ENCODE results near the gene FHOD1. TPM values are rescaled to one million over a fixed set of nuclear protein-coding genes. Genes with fewer than 3 reads are reported as not detected.

FHOD1 gene
- total and polyA plus RNA-seq, 2 donors (not counting 1 experiment from before 2014, with no cell fraction given), result 46.3 to 46.9 TPM

GRCh38 chr16:67291461-67291860 is 44.2 kb upstream of the FHOD1 start:
- Histone ChIP-seq H3K79me2 (ENCODE audit: control insufficient read depth, insufficient read depth, low read length) (no peaks in the 10 kb centered on the region), H3K27ac (ENCODE audit: low read length in 2 of 2) (no peak overlapping the region), H3K9ac (ENCODE audit: low read length) (no peak overlapping the region), H3K27me3 (replicated peaks in 1 of 4; ENCODE audit: control extremely low read depth in 1 of 4, control insufficient read depth in 3 of 4, insufficient read depth in 4 of 4, low read length in 3 of 4) (no peaks in the 10 kb centered on the region), H4K20me1 (ENCODE audit: control insufficient read depth, insufficient read depth, low read length, poor library complexity, severe bottlenecking) (no peaks in the 10 kb centered on the region), H3K36me3 (replicated peaks in 1 of 2; ENCODE audit: control extremely low read depth in 1 of 2, control insufficient read depth in 1 of 2, extremely low read depth in 1 of 2, insufficient read depth in 2 of 2, low read length in 1 of 2) (no peaks in the 10 kb centered on the region), H3K4me2 (replicated peaks; ENCODE audit: low read depth, low read length, poor library complexity, severe bottlenecking) (no peak overlapping the region), H3K4me1 (ENCODE audit: control insufficient read depth in 2 of 2, insufficient read depth in 2 of 2, low read length in 2 of 2) (no peaks in the 10 kb centered on the region), H3K4me3 (ENCODE audit: control extremely low read depth in 1 of 5, extremely low read depth in 1 of 5, insufficient read depth in 1 of 5, low read depth in 2 of 5, low read length in 4 of 5) (no peak overlapping the region), H3K9me3 (ENCODE audit: control extremely low read depth in 1 of 3, control insufficient read depth in 2 of 3, insufficient read depth in 1 of 3, low read length in 2 of 3) (no peaks in the 10 kb centered on the region), H2AFZ (ENCODE audit: insufficient read depth, low read depth, low read length, poor library complexity, severe bottlenecking) (no peak overlapping the region)
- ChIA-PET POLR2A (interaction anchor here (0.6 kb wide), 1 partner anchor 194 kb away, joined by 5 read pairs; no protein-coding TSS in a partner anchor), CTCF (interaction anchor here (1.5 kb wide), 1 partner anchor 11 kb away, joined by 3 read pairs; no protein-coding TSS in a partner anchor)
- 90% methylated on average over 5 of the region's 7 CpGs for WGBS (ENCODE audit: insufficient coverage)
- Mint-ChIP-seq H3K27ac (no peak overlapping the region), H3K27me3 (no peaks in the 10 kb centered on the region), H3K9me3 (ENCODE audit: insufficient read depth) (no peaks in the 10 kb centered on the region), H3K4me3 (no peak overlapping the region), H3K4me1 (no peaks in the 10 kb centered on the region)
- ATAC-seq (ENCODE audit: low read depth) (no peak), DNase-seq (no peak)
- TF ChIP-seq EZH2 (IDR thresholded peaks at IDR 0.05; ENCODE audit: borderline replicate concordance, insufficient read depth, low read depth, low read length, poor library complexity, severe bottlenecking), result no peak
- no peak for TF ChIP-seq CTCF (IDR thresholded peaks at IDR 0.05)
- intact Hi-C loops (cut with micrococcal nuclease), result no loop called here

DNA sequence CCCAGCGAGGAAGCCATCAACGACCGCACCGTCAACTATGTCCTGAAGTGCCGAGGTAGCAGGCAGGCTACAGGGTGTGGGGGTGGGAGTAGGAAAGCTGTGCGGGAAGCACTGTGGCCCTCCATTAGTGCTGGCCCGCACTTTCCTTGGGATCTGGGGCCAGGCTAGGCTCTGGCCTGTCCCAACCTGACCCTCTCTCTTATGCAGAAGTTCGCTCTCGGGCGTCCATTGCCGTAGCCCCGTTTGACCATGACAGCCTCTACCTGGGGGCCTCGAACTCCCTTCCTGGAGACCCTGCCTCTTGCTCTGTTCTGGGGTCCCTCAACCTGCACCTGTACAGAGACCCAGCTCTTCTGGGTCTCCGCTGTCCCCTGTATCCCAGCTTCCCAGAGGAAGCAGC is 40.7 kb upstream of the FHOD1 start:
- no peak overlapping the region for H3K27ac Mint-ChIP-seq
- no peak for TF ChIP-seq CTCF (IDR thresholded peaks at IDR 0.05)
- no peak for TF ChIP-seq EZH2 (IDR thresholded peaks at IDR 0.05; ENCODE audit: borderline replicate concordance, insufficient read depth, low read depth, low read length, poor library complexity, severe bottlenecking)
- 92% methylated on average over 14 of the region's 14 CpGs for WGBS (ENCODE audit: insufficient coverage)

More for the DNA sequence above, 40.7 kb upstream of the FHOD1 start:
- Histone ChIP-seq H2AFZ (ENCODE audit: insufficient read depth, low read depth, low read length, poor library complexity, severe bottlenecking) (no peak overlapping the region), H3K79me2 (ENCODE audit: control insufficient read depth, insufficient read depth, low read length) (no peaks in the 10 kb centered on the region), H3K36me3 (replicated peaks in 1 of 2; ENCODE audit: control extremely low read depth in 1 of 2, control insufficient read depth in 1 of 2, extremely low read depth in 1 of 2, insufficient read depth in 2 of 2, low read length in 1 of 2) (no peaks in the 10 kb centered on the region), H3K4me1 (ENCODE audit: control insufficient read depth in 2 of 2, insufficient read depth in 2 of 2, low read length in 2 of 2) (no peaks in the 10 kb centered on the region), H3K4me2 (replicated peaks; ENCODE audit: low read depth, low read length, poor library complexity, severe bottlenecking) (no peak overlapping the region), H3K27ac (ENCODE audit: low read length in 2 of 2) (no peak overlapping the region), H3K9me3 (ENCODE audit: control extremely low read depth in 1 of 3, control insufficient read depth in 2 of 3, insufficient read depth in 1 of 3, low read length in 2 of 3) (no peaks in the 10 kb centered on the region), H4K20me1 (ENCODE audit: control insufficient read depth, insufficient read depth, low read length, poor library complexity, severe bottlenecking) (no peaks in the 10 kb centered on the region), H3K27me3 (replicated peaks in 1 of 4; ENCODE audit: control extremely low read depth in 1 of 4, control insufficient read depth in 3 of 4, insufficient read depth in 4 of 4, low read length in 3 of 4) (no peaks in the 10 kb centered on the region), H3K4me3 (ENCODE audit: control extremely low read depth in 1 of 5, extremely low read depth in 1 of 5, insufficient read depth in 1 of 5, low read depth in 2 of 5, low read length in 4 of 5) (no peak overlapping the region), H3K9ac (ENCODE audit: low read length) (no peak overlapping the region)
- Mint-ChIP-seq H3K4me3 (no peak overlapping the region), H3K9me3 (ENCODE audit: insufficient read depth) (no peaks in the 10 kb centered on the region), H3K27me3 (no peaks in the 10 kb centered on the region), H3K4me1 (no peaks in the 10 kb centered on the region)
- ATAC-seq (ENCODE audit: low read depth) (no peak), DNase-seq (no peak)
- POLR2A ChIA-PET, result no interaction called here
- intact Hi-C loops (cut with micrococcal nuclease), result no loop called here
- CTCF ChIA-PET, result interaction anchor here (1.0 to 1.6 kb wide), 2 partner anchors 9 to 62 kb away, joined by 3 read pairs; no protein-coding TSS in a partner anchor

All from B cell (primary cell).